Pancreas (tissue), 10 donors: Measurements from ENCODE around the gene HIRA. TPM values are rescaled to one million over a fixed set of nuclear protein-coding genes. Genes with fewer than 3 reads are reported as not detected.
"Not testable (repeated sequence)": the region's sequence is repeated elsewhere in the genome, so short reads cannot be mapped to it uniquely, and the experiment has no call there.

Experiments used
- ATAC-seq, 4 donors: fragments of 200-7000 bp; cut with Tn5 transposase; one replicate each; pipeline versions ENCODE4 v1.8.0 to v1.9.1; 2020; ENCODE audit warnings: mild to moderate bottlenecking in 4 of 4, moderate library complexity in 4 of 4
- DNase-seq, 6 donors: peaks; one replicate each; pipeline ENCODE4 v3.0.0-alpha.2; 2020
- FAIRE-seq: peaks from 2 replicates; lab custom pipeline; 2012; peaks lifted over from hg19 to GRCh38; lab: Jason Lieb, UNC
- H3K27ac ChIP-seq, 4 donors: fragments of 200-600 bp; sonication (generic); 1 replicate in 3 of 4; 2 replicates in 1 of 4; pipeline versions ENCODE4 v1.5.0 to v1.8.0; 2020
- H3K27me3 ChIP-seq, 4 donors: fragments of 200-600 bp; one replicate each; pipeline ENCODE4 v1.8.0; 2021
- H3K36me3 ChIP-seq, 3 donors: fragments of 200-600 bp; sonication (generic) in 1 of 3; one replicate each; pipeline versions ENCODE4 v1.5.0 to v1.8.0; 2020 to 2021
- H3K4me1 ChIP-seq, 3 donors: fragments of 200-600 bp; one replicate each; pipeline ENCODE4 v1.8.0; 2021
- H3K4me3 ChIP-seq, 4 donors: fragments of 200-600 bp; sonication (generic) in 2 of 4; one replicate each; pipeline versions ENCODE4 v1.5.0 to v1.8.0; 2020 to 2021
- H3K9me3 ChIP-seq, 4 donors: fragments of 200-600 bp; one replicate each; pipeline ENCODE4 v1.8.0; 2021
- CTCF ChIP-seq, 4 donors: fragments of 200-600 bp; sonication (generic) in 3 of 4; IDR thresholded peaks; one replicate each; pipeline versions ENCODE4 v1.5.0 to v1.8.0; 2021; ENCODE audit warnings: antibody characterized with exemption in 4 of 4
- WGBS, 2 donors: extraction: QIAGEN DNeasy Blood & Tissue Kit; methylation state at CpG; one replicate each; pipeline ENCODE4 v1.1.7; 2013; 5-methylcytosine and 5-hydroxymethylcytosine counted together
- intact Hi-C, 3 donors: fragments of 100-400 bp; cut with DNase I; formaldehyde crosslinking; loops; one replicate each; pipeline versions ENCODE4 v1.11.1 to v1.14.2; 2022
- polyA plus RNA-seq, 2 donors: library from polyadenylated mRNA; stranded (reverse); fragments of 200-250 nt; gene quantifications; one replicate each; pipeline ENCODE4 v1.2.3, GENCODE V29; 2013
- total RNA-seq, 6 donors: library from RNA; stranded (reverse); fragmentation: NEBNext Ultra II Directional in 4 of 6; extraction: Animal tissue kit (Norgen Biotek cat#: 25700) in 4 of 6; gene quantifications; one replicate each; pipeline versions ENCODE4 v1.2.1 to v1.2.4, GENCODE V29; 2021 to 2023
- donor health status: healthy with polysubstance abuse.
- donor health status: DM: no; HTN: no; CAD: no; lungs with moderate emphysema.
- donor health status: DM: no; HTN: no; CAD: no.
- donor health status: control.
- donor health status: control.
- donor health status: Bipolar disorder and iron deficiency.
- donor health status: DM: yes; HTN: yes; CAD: no.
- donor health status: DM: no; HTN: no; CAD: no.
- donor health status: DM: no; HTN: no; CAD: no.
- donor health status: DM: yes; HTN: yes; CAD: no.

Gene HIRA
- total and polyA plus RNA-seq, 8 donors: 6.1 to 14.6 (median 9.5) TPM

DNA sequence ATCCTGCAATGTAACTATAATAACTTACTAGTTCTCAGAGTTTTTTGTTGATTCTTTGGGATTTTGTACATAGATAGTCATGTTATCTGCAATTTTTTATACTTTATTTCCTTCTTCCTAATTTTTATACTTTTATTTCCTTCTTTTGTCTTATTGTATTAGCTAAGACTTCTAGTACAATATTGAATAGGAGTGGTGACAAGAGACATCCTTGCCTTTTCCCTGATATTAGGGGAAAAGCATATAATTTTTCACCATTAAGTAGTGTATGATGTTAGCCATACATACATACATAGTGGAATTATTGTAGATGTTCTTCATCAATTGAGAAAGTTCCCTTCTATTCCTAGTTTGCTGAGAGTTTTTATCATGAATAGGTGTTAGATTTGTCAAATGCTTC is 112.3 kb downstream of the HIRA start:
- ATAC-seq (no peak), FAIRE-seq (no peak), DNase-seq (no peak)
- intact Hi-C loops: no loop called here
- Histone ChIP-seq H3K27me3 (no peaks in the 10 kb centered on the region), H3K27ac (no peak overlapping the region), H3K9me3 (peaks cover 0 to 3% (median 0%) of the 10 kb centered on the region in 4 donors), H3K4me3 (no peak overlapping the region), H3K4me1 (no peaks in the 10 kb centered on the region), H3K36me3 (no peaks in the 10 kb centered on the region)
- no peak for TF ChIP-seq CTCF (IDR thresholded peaks at IDR 0.05)

- H3K27ac ChIP-seq: no peak overlapping the region
- H3K36me3 ChIP-seq: no peaks in the 10 kb centered on the region
- no peaks in the 10 kb centered on the region for H3K4me1 ChIP-seq
- H3K4me3 ChIP-seq: no peak overlapping the region
- H3K27me3 ChIP-seq: no peaks in the 10 kb centered on the region
- TF ChIP-seq CTCF (IDR thresholded peaks at IDR 0.05): no peak
- ATAC-seq: no peak
- DNase-seq: no peak
- peaks cover 0 to 3% (median 0%) of the 10 kb centered on the region in 4 donors for H3K9me3 ChIP-seq
- intact Hi-C loops: no loop called here
- no peak for FAIRE-seq
Observed at GRCh38 chr22:19317865-19318264, 113.7 kb downstream of the HIRA start.

GRCh38 chr22:19307872-19308271 is 123.7 kb downstream of the HIRA start:
- H3K36me3 ChIP-seq: no peaks in the 10 kb centered on the region
- no peak for DNase-seq
- no peak for FAIRE-seq
- TF ChIP-seq CTCF (IDR thresholded peaks at IDR 0.05): no peak
- no peaks in the 10 kb centered on the region for H3K27me3 ChIP-seq
- WGBS, 2 donors: 70 to 74% methylated on average over 2 of the region's 2 CpGs
- intact Hi-C loops: loop anchor here in 1 of 3 donors (10.0 kb wide), 1 partner anchor 327 kb away; no protein-coding TSS in a partner anchor
- H3K4me1 ChIP-seq: no peaks in the 10 kb centered on the region
- H3K27ac ChIP-seq: no peak overlapping the region
- H3K9me3 ChIP-seq: no peaks in the 10 kb centered on the region
- ATAC-seq: no peak
- no peak overlapping the region for H3K4me3 ChIP-seq

- H3K4me3 ChIP-seq, H3K27me3 ChIP-seq, H3K36me3 ChIP-seq, FAIRE-seq, H3K4me1 ChIP-seq, DNase-seq, ATAC-seq, H3K27ac ChIP-seq, H3K9me3 ChIP-seq: not testable (repeated sequence)
- intact Hi-C loops: loop anchor here in 1 of 3 donors (10.0 kb wide), 1 partner anchor 328 kb away; no protein-coding TSS in a partner anchor
- WGBS, 2 donors: 95% methylated on average over 6 of the region's 6 CpGs
Observed at GRCh38 chr22:19306535-19306934, 125.0 kb downstream of the HIRA start.

DNA sequence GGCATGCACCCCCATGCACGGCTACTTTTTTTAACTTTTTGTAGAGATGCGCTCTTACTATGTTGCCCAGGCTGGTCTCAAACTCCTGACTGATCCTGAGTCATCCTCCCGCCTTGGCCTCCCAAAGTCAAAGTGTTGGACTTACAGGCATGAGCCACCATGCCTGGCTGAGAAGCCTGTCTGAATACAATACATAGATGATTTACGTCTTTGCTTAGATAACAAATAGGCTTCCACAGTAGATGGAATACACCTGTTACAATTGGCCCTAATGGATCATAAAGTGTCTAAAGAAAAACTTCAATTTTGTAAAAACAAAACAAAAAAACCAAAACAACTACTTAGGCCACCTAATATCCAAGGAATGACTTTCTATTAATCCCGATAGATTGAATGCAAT is 127.0 kb downstream of the HIRA start:
- no peak overlapping the region for H3K4me3 ChIP-seq
- no peaks in the 10 kb centered on the region for H3K36me3 ChIP-seq
- ATAC-seq: no peak
- 96 to 98% methylated on average over 5 of the region's 5 CpGs for WGBS, 2 donors
- intact Hi-C loops: loop anchor here in 1 of 3 donors (10.0 kb wide), 1 partner anchor 330 kb away; no protein-coding TSS in a partner anchor
- H3K4me1 ChIP-seq: no peaks in the 10 kb centered on the region
- no peak for TF ChIP-seq CTCF (IDR thresholded peaks at IDR 0.05)
- no peak for DNase-seq
- H3K9me3 ChIP-seq: no peaks in the 10 kb centered on the region
- H3K27ac ChIP-seq: no peak overlapping the region
- FAIRE-seq: no peak
- H3K27me3 ChIP-seq: no peaks in the 10 kb centered on the region
